A673 (cell line): ENCODE results near the gene CYP2A13. TPM values are rescaled to one million over a fixed set of nuclear protein-coding genes. Genes with fewer than 3 reads are reported as not detected.

Experiments used
- BruUV-seq: library from RNA; stranded (reverse); fragments of 400-500 nt; replicated peaks from 2 replicates; lab custom pipeline; 2021; lab: Mats Ljungman, UMichigan
- CTCF ChIA-PET: fragments of 300-600 bp; sonication (Branson Sonifier 250); formaldehyde crosslinking; loops from one replicate; lab custom pipeline; 2022; ENCODE audit warnings: antibody characterized with exemption; lab: Charles Lee
- POLR2A ChIA-PET: fragments of 300-600 bp; sonication (Branson Sonifier 250); formaldehyde crosslinking; loops from one replicate; lab custom pipeline; 2022; ENCODE audit warnings: antibody characterized with exemption; ENCODE audit not compliant: low non-redundant PET; lab: Charles Lee
- DNase-seq: peaks from one replicate; pipeline ENCODE4 v3.0.0-alpha.2; 2015; ENCODE audit warnings: low spot score
- H3K27ac ChIP-seq: fragments of 200-600 bp; sonication (generic); 2 replicates; pipeline ENCODE4 v1.5.1; 2016; ENCODE audit warnings: mixed run types, low read depth, mild to moderate bottlenecking, mixed read lengths, antibody characterized with exemption, low read length; ENCODE audit not compliant: poor library complexity, severe bottlenecking
- H3K27me3 ChIP-seq: fragments of 200-600 bp; sonication (generic); replicated peaks from 2 replicates; pipeline ENCODE4 v1.6.1; 2017; ENCODE audit warnings: mixed run types, low read depth, mild to moderate bottlenecking, mixed read lengths, antibody characterized with exemption, low read length; ENCODE audit not compliant: insufficient read depth, poor library complexity
- H3K36me3 ChIP-seq: fragments of 200-600 bp; sonication (generic); 2 replicates; pipeline ENCODE4 v1.6.1; 2016; ENCODE audit warnings: mixed run types, mild to moderate bottlenecking, mixed read lengths, antibody characterized with exemption, low read length; ENCODE audit not compliant: insufficient read depth, poor library complexity, severe bottlenecking
- H3K4me1 ChIP-seq: fragments of 200-600 bp; sonication (generic); 2 replicates; pipeline ENCODE4 v1.6.1; 2017; ENCODE audit warnings: mixed run types, mild to moderate bottlenecking, mixed read lengths, antibody characterized with exemption, low read length; ENCODE audit not compliant: insufficient read depth, poor library complexity, severe bottlenecking
- H3K4me3 ChIP-seq: fragments of 200-600 bp; sonication (generic); 2 replicates; pipeline ENCODE4 v1.5.1; 2016; ENCODE audit warnings: low read depth, mixed run types, mild to moderate bottlenecking, mixed read lengths, low read length; ENCODE audit not compliant: poor library complexity, severe bottlenecking
- H3K9me3 ChIP-seq: fragments of 200-600 bp; sonication (generic); 2 replicates; pipeline ENCODE4 v1.6.1; 2016; ENCODE audit warnings: mixed run types, low read depth, mild to moderate bottlenecking, mixed read lengths, antibody characterized with exemption, low read length; ENCODE audit not compliant: poor library complexity, severe bottlenecking
- CTCF ChIP-seq: fragments of 300-800, 200-600 bp; sonication (generic); conservative IDR thresholded peaks from 2 replicates; pipeline ENCODE4 v1.5.1; 2017; ENCODE audit warnings: low read depth, mild to moderate bottlenecking, antibody characterized with exemption, low read length, moderate library complexity, mixed read lengths
- EZH2 ChIP-seq: fragments of 200-600 bp; sonication (generic); IDR thresholded peaks from 2 replicates; pipeline ENCODE4 v1.6.1; 2017; ENCODE audit warnings: borderline replicate concordance, low read depth, mild to moderate bottlenecking, mixed read lengths, antibody characterized with exemption, low read length; ENCODE audit not compliant: poor library complexity, severe bottlenecking
- intact Hi-C: fragments of 100-400 bp; cut with micrococcal nuclease; formaldehyde crosslinking; loops from one replicate; pipeline ENCODE4 v1.10.0; 2022; ENCODE audit not compliant: unreplicated experiment
- total RNA-seq: library from RNA; stranded (reverse); gene quantifications from 2 replicates; pipeline ENCODE4 v1.2.3, GENCODE V29; 2021

Gene CYP2A13
- total RNA-seq, 1 experiment from 2014 or later = not detected

DNA sequence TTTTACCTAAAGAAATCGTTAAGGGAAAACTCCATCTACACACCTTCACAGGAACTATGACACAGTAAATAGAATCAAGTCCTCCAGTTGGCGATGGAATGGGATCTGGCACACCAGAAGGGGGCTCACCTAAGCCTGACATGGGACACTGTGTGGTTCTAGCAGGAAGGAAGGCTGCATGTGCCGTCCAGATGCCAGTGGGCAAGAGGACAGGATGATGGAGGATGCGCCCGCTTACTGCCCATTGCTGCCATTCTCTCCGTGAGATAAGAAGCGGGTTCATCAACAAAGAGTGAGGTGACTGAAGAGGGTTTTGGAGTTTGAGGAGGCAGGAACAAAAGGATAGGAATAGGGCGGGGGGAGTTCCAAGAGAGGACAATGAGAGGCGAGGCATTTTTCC is 23.0 kb downstream of the CYP2A13 start:
- intact Hi-C loops = no loop called here
- CTCF ChIA-PET = no interaction called here
- no peaks in the 10 kb centered on the region for H3K9me3 ChIP-seq
- no peak overlapping the region for H3K27ac ChIP-seq
- TF ChIP-seq CTCF (no peak), EZH2 (no peak)
- no peaks in the 10 kb centered on the region for H3K36me3 ChIP-seq
- H3K4me1 ChIP-seq = no peaks in the 10 kb centered on the region
- no peaks in the 10 kb centered on the region for H3K27me3 ChIP-seq
- H3K4me3 ChIP-seq = no peak overlapping the region
- no TSS peak for BruUV-seq
- POLR2A ChIA-PET = no interaction called here
- DNase-seq = no peak

DNA sequence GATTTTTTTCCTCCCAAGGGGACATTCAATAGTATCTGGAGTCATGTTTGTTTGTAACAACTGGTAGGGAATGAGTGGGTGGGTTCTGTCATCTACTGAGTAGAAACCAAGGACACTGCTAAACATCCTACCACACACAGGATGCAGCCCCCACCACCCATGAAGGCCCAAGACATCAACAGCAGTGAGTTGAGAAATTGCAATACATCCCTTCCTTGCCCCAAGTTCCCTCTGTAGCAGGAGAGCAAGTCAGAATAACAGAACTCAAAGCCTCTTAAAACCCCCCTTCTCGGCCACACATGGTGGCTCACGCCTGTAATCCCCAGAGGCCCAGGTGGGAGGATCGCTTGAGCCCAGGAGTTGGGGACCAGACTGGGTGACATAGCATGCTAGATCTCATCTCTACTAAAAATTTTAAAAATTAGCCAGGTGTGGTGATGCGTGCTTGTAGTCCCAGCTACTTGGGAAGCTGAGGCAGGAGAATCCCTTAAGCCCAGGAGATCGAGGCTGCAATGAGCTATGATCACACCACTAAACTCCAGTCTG is 23.6 kb downstream of the CYP2A13 start:
- CTCF ChIA-PET = no interaction called here
- BruUV-seq = no TSS peak
- Histone ChIP-seq H3K9me3 (no peaks in the 10 kb centered on the region), H3K27ac (no peak overlapping the region), H3K4me3 (no peak overlapping the region), H3K27me3 (no peaks in the 10 kb centered on the region), H3K36me3 (no peaks in the 10 kb centered on the region), H3K4me1 (no peaks in the 10 kb centered on the region)
- TF ChIP-seq EZH2 = no peak
- TF ChIP-seq CTCF = no peak
- no peak for DNase-seq
- POLR2A ChIA-PET = no interaction called here
- intact Hi-C loops = no loop called here

GRCh38 chr19:41112728-41113290 is 24.6 kb downstream of the CYP2A13 start:
- H3K9me3 ChIP-seq = no peaks in the 10 kb centered on the region
- H3K27ac ChIP-seq = no peak overlapping the region
- no peaks in the 10 kb centered on the region for H3K36me3 ChIP-seq
- intact Hi-C loops = no loop called here
- no peaks in the 10 kb centered on the region for H3K4me1 ChIP-seq
- DNase-seq = no peak
- no peak overlapping the region for H3K4me3 ChIP-seq
- no TSS peak for BruUV-seq
- CTCF ChIA-PET = interaction anchor here (0.6 kb wide), 1 partner anchor 483 kb away, joined by 4 read pairs; no protein-coding TSS in a partner anchor
- no peak for TF ChIP-seq EZH2
- TF ChIP-seq CTCF = no peak
- no peaks in the 10 kb centered on the region for H3K27me3 ChIP-seq
- POLR2A ChIA-PET = no interaction called here
